IMR-90 (cell line): ENCODE measurements around the gene CPXM2. TPM values are rescaled to one million over a fixed set of nuclear protein-coding genes. Genes with fewer than 3 reads are reported as not detected.

Source experiments
- ATAC-seq: fragments of 200-7000 bp; cut with Tn5 transposase; 2 replicates; pipeline ENCODE4 v1.9.1; 2020; ENCODE audit warnings: low read depth, mild to moderate bottlenecking, moderate library complexity
- BruUV-seq: library from RNA; stranded (reverse); fragments of 400-500 nt; replicated peaks from 2 replicates; lab custom pipeline; 2021; lab: Mats Ljungman, UMichigan
- CTCF ChIA-PET: fragments of 300-600 bp; formaldehyde crosslinking; extraction: SDS; loops from one replicate; lab custom pipeline; 2021; ENCODE audit warnings: antibody characterized with exemption; lab: Yijun Ruan, JAX
- POLR2A ChIA-PET: fragments of 300-600 bp; sonication (Branson Sonifier 250); formaldehyde crosslinking; loops from one replicate; lab custom pipeline; 2022; ENCODE audit warnings: antibody characterized with exemption; ENCODE audit not compliant: unreplicated experiment; lab: Charles Lee
- DNase-seq: peaks from one replicate; pipeline ENCODE4 v3.0.0; 2013
- H2AFZ ChIP-seq: replicated peaks from 2 replicates; pipeline ENCODE3; 2013; ENCODE audit warnings: low read length, mild to moderate bottlenecking; ENCODE audit not compliant: poor library complexity
- H2AK5ac ChIP-seq: 2 replicates; pipeline ENCODE4 v1.6.1; 2013; ENCODE audit warnings: low read depth, low read length, inconsistent platforms
- H2AK9ac ChIP-seq: replicated peaks from 2 replicates; pipeline ENCODE3; 2013; ENCODE audit warnings: mild to moderate bottlenecking, low read depth, low read length, moderate library complexity; ENCODE audit not compliant: poor library complexity
- H2BK120ac ChIP-seq: 2 replicates; pipeline ENCODE4 v1.6.1; 2013; ENCODE audit warnings: low read depth, low read length, inconsistent platforms
- H2BK15ac ChIP-seq: 3 replicates; pipeline ENCODE4 v1.6.1; 2013; ENCODE audit warnings: low read depth, low read length, inconsistent platforms
- H2BK20ac ChIP-seq: 2 replicates; pipeline ENCODE4 v1.6.1; 2013; ENCODE audit warnings: low read depth, mild to moderate bottlenecking, inconsistent platforms, low read length, moderate library complexity
- H2BK5ac ChIP-seq: 2 replicates; pipeline ENCODE4 v1.6.1; 2013; ENCODE audit warnings: mild to moderate bottlenecking, low read depth, low read length, inconsistent platforms; ENCODE audit not compliant: poor library complexity, severe bottlenecking
- H3K14ac ChIP-seq: replicated peaks from 2 replicates; pipeline ENCODE4 v1.6.1; 2013; ENCODE audit warnings: low read depth, low read length, inconsistent platforms
- H3K18ac ChIP-seq: 2 replicates; pipeline ENCODE4 v1.6.1; 2013; ENCODE audit warnings: low read depth, low read length, control low read depth
- H3K23ac ChIP-seq: 2 replicates; pipeline ENCODE4 v1.6.1; 2013; ENCODE audit warnings: low read depth, low read length, inconsistent platforms
- H3K27ac ChIP-seq: 2 replicates; pipeline ENCODE4 v1.5.1; 2013; ENCODE audit warnings: mild to moderate bottlenecking, control low read depth, low read length; ENCODE audit not compliant: insufficient read depth
- H3K27me3 ChIP-seq: 2 replicates; pipeline ENCODE4 v1.6.1; 2013; ENCODE audit warnings: low read length; ENCODE audit not compliant: control insufficient read depth, insufficient read depth
- H3K36me3 ChIP-seq: 2 replicates; pipeline ENCODE4 v1.6.1; 2013; ENCODE audit warnings: low read length, mixed read lengths; ENCODE audit not compliant: control insufficient read depth, insufficient read depth
- H3K4ac ChIP-seq: 2 replicates; pipeline ENCODE4 v1.6.1; 2013; ENCODE audit warnings: low read depth, low read length, inconsistent platforms
- H3K4me1 ChIP-seq: 2 replicates; pipeline ENCODE4 v1.6.1; 2013; ENCODE audit warnings: low read length, mixed read lengths; ENCODE audit not compliant: control insufficient read depth, insufficient read depth
- H3K4me2 ChIP-seq: 2 replicates; pipeline ENCODE4 v1.6.1; 2013; ENCODE audit warnings: low read depth, mild to moderate bottlenecking, control low read depth, low read length, moderate library complexity
- H3K4me3 ChIP-seq: 2 replicates; pipeline ENCODE4 v1.5.1; 2013; ENCODE audit warnings: low read depth, mild to moderate bottlenecking, control low read depth, low read length, moderate library complexity; ENCODE audit not compliant: insufficient read depth
- H3K56ac ChIP-seq: 2 replicates; pipeline ENCODE4 v1.6.1; 2013; ENCODE audit warnings: low read length, inconsistent platforms; ENCODE audit not compliant: insufficient read depth; ENCODE audit errors: extremely low read depth
- H3K79me1 ChIP-seq, 2 experiments: 2 replicates each; pipeline ENCODE4 v1.6.1; 2013; ENCODE audit warnings: low read length in 2 of 2, inconsistent platforms in 1 of 2, low read depth in 1 of 2
- H3K9ac ChIP-seq: 2 replicates; pipeline ENCODE4 v1.6.1; 2013; ENCODE audit warnings: low read depth, low read length, control low read depth
- H3K9me1 ChIP-seq: 2 replicates; pipeline ENCODE4 v1.6.1; 2013; ENCODE audit warnings: low read length, inconsistent platforms; ENCODE audit not compliant: insufficient read depth
- H3K9me3 ChIP-seq: 2 replicates; pipeline ENCODE4 v1.6.1; 2013; ENCODE audit warnings: low read length; ENCODE audit not compliant: control insufficient read depth, insufficient read depth
- H4K20me1 ChIP-seq: 2 replicates; pipeline ENCODE4 v1.6.1; 2013; ENCODE audit warnings: low read length, inconsistent platforms; ENCODE audit not compliant: insufficient read depth
- H4K5ac ChIP-seq: 2 replicates; pipeline ENCODE4 v1.6.1; 2013; ENCODE audit warnings: mild to moderate bottlenecking, low read depth, low read length, control low read depth
- H4K8ac ChIP-seq, 2 experiments: 2 replicates each; pipeline ENCODE4 v1.6.1; 2013; ENCODE audit warnings: low read depth in 2 of 2, low read length in 2 of 2, control low read depth in 1 of 2, inconsistent platforms in 1 of 2
- H4K91ac ChIP-seq: 2 replicates; pipeline ENCODE4 v1.6.1; 2013; ENCODE audit warnings: low read depth, low read length, inconsistent platforms; ENCODE audit not compliant: insufficient read depth
- BHLHE40 ChIP-seq: fragments of 150-350 bp; IDR thresholded peaks from 2 replicates; pipeline ENCODE4 v1.6.1; 2016; ENCODE audit warnings: mild to moderate bottlenecking, low read depth, low read length
- CEBPB ChIP-seq: IDR thresholded peaks from 2 replicates; pipeline ENCODE4 v1.6.1; 2012; ENCODE audit warnings: low read depth, low read length, improper control_type of control experiment
- CHD1 ChIP-seq: IDR thresholded peaks from 2 replicates; pipeline ENCODE4 v1.6.1; 2012; ENCODE audit warnings: low read depth, low read length, improper control_type of control experiment
- CTCF ChIP-seq: conservative IDR thresholded peaks from 2 replicates; pipeline ENCODE4 v1.5.1; 2012; ENCODE audit warnings: mild to moderate bottlenecking, low read depth, low read length, improper control_type of control experiment
- ELK1 ChIP-seq: fragments of 150-350 bp; IDR thresholded peaks from 2 replicates; pipeline ENCODE4 v1.6.1; 2016; ENCODE audit warnings: low read depth, mild to moderate bottlenecking, low read length, moderate library complexity, borderline replicate concordance
- MAFK ChIP-seq: IDR thresholded peaks from 2 replicates; pipeline ENCODE4 v1.6.1; 2012; ENCODE audit warnings: low read depth, low read length, improper control_type of control experiment
- MAZ ChIP-seq: IDR thresholded peaks from 2 replicates; pipeline ENCODE4 v1.6.1; 2012; ENCODE audit warnings: low read depth, mild to moderate bottlenecking, low read length, improper control_type of control experiment, moderate library complexity, borderline replicate concordance
- NFE2L2 ChIP-seq: fragments of 150-350 bp; IDR thresholded peaks from 2 replicates; pipeline ENCODE4 v1.6.1; 2016; ENCODE audit warnings: low read depth, mild to moderate bottlenecking, low read length
- POLR2A ChIP-seq: IDR thresholded peaks from 2 replicates; pipeline ENCODE4 v1.6.1; 2012; ENCODE audit warnings: mild to moderate bottlenecking, low read depth, low read length
- RAD21 ChIP-seq: IDR thresholded peaks from 2 replicates; pipeline ENCODE4 v1.6.1; 2012; ENCODE audit warnings: low read length, improper control_type of control experiment
- RCOR1 ChIP-seq: IDR thresholded peaks from 2 replicates; pipeline ENCODE4 v1.6.1; 2012; ENCODE audit warnings: mild to moderate bottlenecking, low read length, improper control_type of control experiment; ENCODE audit not compliant: insufficient replicate concordance
- RFX5 ChIP-seq: IDR thresholded peaks from 2 replicates; pipeline ENCODE4 v1.8.0; 2012; ENCODE audit warnings: low read depth, mild to moderate bottlenecking, low read length, moderate library complexity
- SMC3 ChIP-seq: fragments of 150-350 bp; IDR thresholded peaks from 2 replicates; pipeline ENCODE4 v1.6.1; 2016; ENCODE audit warnings: low read depth, mild to moderate bottlenecking, antibody characterized with exemption, low read length, moderate library complexity
- WGBS, 2 experiments: methylation state at CpG; one replicate each; pipeline versions ENCODE4 v1.1.5 to v1.1.7; 2013; ENCODE audit warnings: missing lambda C conversion rate in 2 of 2; ENCODE audit not compliant: insufficient read length in 1 of 2; ENCODE audit errors: extremely low coverage in 2 of 2; 5-methylcytosine and 5-hydroxymethylcytosine counted together
- dilution Hi-C: fragments of 300-500 bp; cut with HindIII; formaldehyde crosslinking; loops from one replicate; pipeline ENCODE4 v1.14.3; 2018; ENCODE audit warnings: low sequenced_read_pairs; ENCODE audit not compliant: unreplicated experiment
- in situ Hi-C: fragments of 300-500 bp; cut with MboI; formaldehyde crosslinking; loops from 3 replicates; pipeline ENCODE4 v1.14.3; 2019; ENCODE audit warnings: low sequenced_read_pairs, inconsistent platforms, mixed read lengths
- intact Hi-C: fragments of 100-400 bp; cut with micrococcal nuclease; formaldehyde crosslinking; loops from 2 replicates; pipeline ENCODE4 v1.10.0; 2022
- polyA plus RNA-seq, 3 experiments: library from polyadenylated mRNA; depleted of rRNA; stranded (reverse); fragments of >200 nt; gene quantifications; 2 replicates each; pipeline ENCODE4 v1.2.3, GENCODE V29; 2012; ENCODE audit warnings: low replicate concordance in 1 of 3
- total RNA-seq: library from RNA; depleted of rRNA; stranded (reverse); fragments of >200 nt; gene quantifications from 2 replicates; pipeline ENCODE4 v1.2.3, GENCODE V29; 2012

The CPXM2 gene
- total and polyA plus RNA-seq, 2 of the 4 experiments (the other 2 are of a cell fraction): not detected

GRCh38 chr10:123726836-123727235 is 164.8 kb downstream of the CPXM2 start:
- no peak overlapping the region for H2BK20ac ChIP-seq
- no peak overlapping the region for H3K56ac ChIP-seq
- H3K27me3 ChIP-seq: no peaks in the 10 kb centered on the region
- H3K9me3 ChIP-seq: peaks cover 36% of the 10 kb centered on the region
- H2BK15ac ChIP-seq: no peak overlapping the region
- ATAC-seq: no peak
- H3K4me2 ChIP-seq: no peak overlapping the region
- POLR2A ChIA-PET: no interaction called here
- no TSS peak for BruUV-seq
- H4K20me1 ChIP-seq: no peaks in the 10 kb centered on the region
- no peak overlapping the region for H2AK9ac ChIP-seq
- DNase-seq: no peak
- no peak overlapping the region for H2AFZ ChIP-seq
- H2BK120ac ChIP-seq: no peak overlapping the region
- dilution Hi-C loops (no loop called here), intact Hi-C loops (no loop called here), in situ Hi-C loops (no loop called here)
- H3K79me1 ChIP-seq: no peaks in the 10 kb centered on the region
- H2BK5ac ChIP-seq: no peak overlapping the region
- H3K14ac ChIP-seq: no peak overlapping the region
- H3K4me1 ChIP-seq: no peaks in the 10 kb centered on the region
- H3K18ac ChIP-seq: no peak overlapping the region
- no peak overlapping the region for H3K27ac ChIP-seq
- H3K4me3 ChIP-seq: no peak overlapping the region
- CTCF ChIA-PET: no interaction called here
- 38% methylated on average over 1 of the region's 2 CpGs; no CpG with 5 or more reads in 1 of the 2 experiments for WGBS, 2 experiments
- no peaks in the 10 kb centered on the region for H3K9me1 ChIP-seq
- H3K4ac ChIP-seq: no peak overlapping the region
- H4K91ac ChIP-seq: no peak overlapping the region
- no peak overlapping the region for H4K5ac ChIP-seq
- H3K36me3 ChIP-seq: no peaks in the 10 kb centered on the region
- no peak overlapping the region for H2AK5ac ChIP-seq
- TF ChIP-seq MAFK: no peak
- no peak for TF ChIP-seq POLR2A
- TF ChIP-seq RCOR1: no peak
- TF ChIP-seq CEBPB: no peak
- no peak for TF ChIP-seq ELK1
- no peak for TF ChIP-seq NFE2L2
- no peak for TF ChIP-seq CHD1
- no peak for TF ChIP-seq BHLHE40
- no peak for TF ChIP-seq RAD21
- no peak for TF ChIP-seq MAZ
- no peak for TF ChIP-seq CTCF
- no peak for TF ChIP-seq RFX5
- TF ChIP-seq SMC3: no peak
- no peak overlapping the region for H3K9ac ChIP-seq
- no peak overlapping the region for H4K8ac ChIP-seq
- no peak overlapping the region for H3K23ac ChIP-seq
